Eye (tissue), 1 donor: ENCODE results near the gene CC2D1B.

Experiments used
- DNase-seq: peaks from one replicate; pipeline ENCODE4 v3.0.0-alpha.2; 2015

Gene CC2D1B

GRCh38 chr1:52305417-52306226 lies 60.4 kb downstream of the CC2D1B start:
- DNase-seq: no peak
